ENCODE measurements around the gene RIPK4.
"Not testable (repeated sequence)": the region's sequence is repeated elsewhere in the genome, so short reads cannot be mapped to it uniquely, and the experiment has no call there.

Gene RIPK4

GRCh38 chr21:41794600-41794999 lies 27.7 kb upstream of the RIPK4 start:
- no peak for DNase-seq

- DNase-seq = no peak
Observed at GRCh38 chr21:41792711-41793110, 25.9 kb upstream of the RIPK4 start.

- DNase-seq = peak; percentile 93
Observed at GRCh38 chr21:41786509-41786987, 19.7 kb upstream of the RIPK4 start.

- DNase-seq = not testable (repeated sequence)
Observed at GRCh38 chr21:41785262-41785661, 18.4 kb upstream of the RIPK4 start.

- no peak for DNase-seq
Observed at GRCh38 chr21:41784456-41785102, 17.7 kb upstream of the RIPK4 start.

GRCh38 chr21:41783476-41784180 lies 16.8 kb upstream of the RIPK4 start:
- DNase-seq = peak; percentile 52

GRCh38 chr21:41781050-41781410 lies 14.2 kb upstream of the RIPK4 start:
- no peak for DNase-seq

GRCh38 chr21:41780337-41781049 lies 13.6 kb upstream of the RIPK4 start:
- no peak for DNase-seq

- no peak for DNase-seq
Observed at GRCh38 chr21:41779659-41780058, 12.8 kb upstream of the RIPK4 start.

- DNase-seq = no peak
Observed at GRCh38 chr21:41778930-41779600, 12.2 kb upstream of the RIPK4 start.

- DNase-seq = peak; percentile 85
Observed at GRCh38 chr21:41777951-41778815, 11.3 kb upstream of the RIPK4 start.

GRCh38 chr21:41776778-41777177 lies 9.9 kb upstream of the RIPK4 start:
- no peak for DNase-seq

- no peak for DNase-seq
Observed at GRCh38 chr21:41775149-41775472, 8.3 kb upstream of the RIPK4 start.

- DNase-seq = no peak
Observed at GRCh38 chr21:41774467-41775148, 7.8 kb upstream of the RIPK4 start.

- no peak for DNase-seq
Observed at GRCh38 chr21:41772351-41773080, 5.7 kb upstream of the RIPK4 start.

- DNase-seq = no peak
Observed at GRCh38 chr21:41771625-41771945, 4.7 kb upstream of the RIPK4 start.

- no peak for DNase-seq
Observed at GRCh38 chr21:41770901-41771624, 4.2 kb upstream of the RIPK4 start.

GRCh38 chr21:41769933-41770332 lies 3.1 kb upstream of the RIPK4 start:
- no peak for DNase-seq

- DNase-seq = no peak
Observed at GRCh38 chr21:41769521-41769920, 2.7 kb upstream of the RIPK4 start.

GRCh38 chr21:41769111-41769510 lies 2.3 kb upstream of the RIPK4 start:
- DNase-seq = no peak

Measured in fibroblast of skin of abdomen (primary cell).